Ovary (tissue), 9 donors: ENCODE measurements around the gene TP63. TPM values are rescaled to one million over a fixed set of nuclear protein-coding genes. Genes with fewer than 3 reads are reported as not detected.

Experiments
- DNase-seq, 5 donors: peaks; one replicate each; pipeline ENCODE4 v3.0.0-alpha.2; 2019 to 2020
- H3K27ac ChIP-seq, 2 donors: fragments of 200-600 bp; one replicate each; pipeline versions ENCODE4 v1.5.1 to v1.8.0; 2019 to 2022
- H3K27me3 ChIP-seq: fragments of 200-600 bp; one replicate; pipeline ENCODE4 v1.8.0; 2022
- H3K36me3 ChIP-seq: fragments of 200-600 bp; sonication (generic); one replicate; pipeline ENCODE4 v1.5.1; 2019
- H3K4me1 ChIP-seq: one replicate; pipeline ENCODE4 v1.8.1; 2013; ENCODE audit warnings: mild to moderate bottlenecking, moderate library complexity; ENCODE audit not compliant: insufficient read depth
- H3K4me3 ChIP-seq: fragments of 200-600 bp; sonication (generic); one replicate; pipeline ENCODE4 v1.5.1; 2017
- H3K9me3 ChIP-seq, 2 donors: fragments of 200-600 bp in 1 of 2; sonication (generic) in 1 of 2; one replicate each; pipeline versions ENCODE4 v1.5.1 to v1.8.1; 2013 to 2019; ENCODE audit warnings: mild to moderate bottlenecking in 1 of 2, moderate library complexity in 1 of 2
- EP300 ChIP-seq: sonication (generic); formaldehyde crosslinking; IDR thresholded peaks from one replicate; pipeline ENCODE4 v1.6.1; 2017; ENCODE audit warnings: antibody characterized with exemption
- POLR2A ChIP-seq: fragments of 450-650 bp; IDR thresholded peaks from one replicate; pipeline ENCODE4 v1.6.1; 2017; ENCODE audit warnings: antibody characterized with exemption, mild to moderate bottlenecking, moderate library complexity
- WGBS, 3 donors: extraction: QIAGEN DNeasy Blood & Tissue Kit in 1 of 3; methylation state at CpG; one replicate each; pipeline versions ENCODE4 v1.1.5 to v1.1.7; 2013 to 2017; 5-methylcytosine and 5-hydroxymethylcytosine counted together
- intact Hi-C, 4 donors: fragments of 100-400 bp; cut with DNase I; formaldehyde crosslinking; loops; one replicate each; pipeline versions ENCODE4 v1.11.0 to v1.15.1; 2022 to 2023
- polyA plus RNA-seq, 2 donors: library from polyadenylated mRNA; stranded (reverse); fragments of 200-250 nt in 1 of 2; fragments of 350-450 nt in 1 of 2; fragmentation: Illumina TruSeq in 1 of 2; extraction: RNeasy Lipid Tissue Mini Kit (QIAGEN cat#74804) in 1 of 2; gene quantifications; one replicate each; pipeline ENCODE4 v1.2.3, GENCODE V29; 2013 to 2014
- total RNA-seq, 7 donors: library from RNA; depleted of rRNA in 2 of 7; stranded (reverse); fragments of >200 nt in 2 of 7; fragmentation: NEBNext Ultra II Directional in 3 of 7; extraction: Animal tissue kit (Norgen Biotek cat#: 25700) in 3 of 7; gene quantifications; one replicate each; pipeline versions ENCODE4 v1.1.0 to v1.2.4, GENCODE V29; 2016 to 2023
- TF ChIP-seq, protein P1 (sequence below), 3 donors: fragments of 450-650 bp in 2 of 3; fragments of 200-600 bp in 1 of 3; IDR thresholded peaks; one replicate each; pipeline versions ENCODE4 v1.5.1 to v1.8.0; 2016 to 2022; ENCODE audit warnings: antibody characterized with exemption in 3 of 3, mild to moderate bottlenecking in 1 of 3
- donor health status: DM: no; HTN: no; CAD: no; lungs with moderate emphysema.
- donor health status: DM: no; HTN: no; CAD: no.
- donor health status: Bipolar disorder and iron deficiency.
- donor health status: DM: yes; HTN: yes; CAD: no.
- donor health status: DM: no; HTN: no; CAD: no.
- donor health status: DM: yes; HTN: yes; CAD: no.

Gene TP63
- total and polyA plus RNA-seq, 9 donors: 0.15 to 0.79 (median 0.22) TPM; not detected in 1

GRCh38 chr3:189869165-189869564 lies 238.0 kb downstream of the TP63 start:
- H3K27ac ChIP-seq: no peak overlapping the region
- no peaks in the 10 kb centered on the region for H3K36me3 ChIP-seq
- intact Hi-C loops: loop anchor here in 1 of 4 donors (5.0 kb wide), 1 partner anchor 1772 kb away; no protein-coding TSS in a partner anchor
- no peaks in the 10 kb centered on the region for H3K9me3 ChIP-seq
- WGBS, 3 donors: 87 to 95% (median 94%) methylated on average over 4 of the region's 4 CpGs
- DNase-seq: no peak
- no peaks in the 10 kb centered on the region for H3K4me1 ChIP-seq
- TF ChIP-seq, protein P1, sequence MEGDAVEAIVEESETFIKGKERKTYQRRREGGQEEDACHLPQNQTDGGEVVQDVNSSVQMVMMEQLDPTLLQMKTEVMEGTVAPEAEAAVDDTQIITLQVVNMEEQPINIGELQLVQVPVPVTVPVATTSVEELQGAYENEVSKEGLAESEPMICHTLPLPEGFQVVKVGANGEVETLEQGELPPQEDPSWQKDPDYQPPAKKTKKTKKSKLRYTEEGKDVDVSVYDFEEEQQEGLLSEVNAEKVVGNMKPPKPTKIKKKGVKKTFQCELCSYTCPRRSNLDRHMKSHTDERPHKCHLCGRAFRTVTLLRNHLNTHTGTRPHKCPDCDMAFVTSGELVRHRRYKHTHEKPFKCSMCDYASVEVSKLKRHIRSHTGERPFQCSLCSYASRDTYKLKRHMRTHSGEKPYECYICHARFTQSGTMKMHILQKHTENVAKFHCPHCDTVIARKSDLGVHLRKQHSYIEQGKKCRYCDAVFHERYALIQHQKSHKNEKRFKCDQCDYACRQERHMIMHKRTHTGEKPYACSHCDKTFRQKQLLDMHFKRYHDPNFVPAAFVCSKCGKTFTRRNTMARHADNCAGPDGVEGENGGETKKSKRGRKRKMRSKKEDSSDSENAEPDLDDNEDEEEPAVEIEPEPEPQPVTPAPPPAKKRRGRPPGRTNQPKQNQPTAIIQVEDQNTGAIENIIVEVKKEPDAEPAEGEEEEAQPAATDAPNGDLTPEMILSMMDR (IDR thresholded peaks at IDR 0.05): no peak
- no peak for TF ChIP-seq EP300
- no peak for TF ChIP-seq POLR2A
- H3K4me3 ChIP-seq: no peak overlapping the region
- H3K27me3 ChIP-seq: no peaks in the 10 kb centered on the region

DNA sequence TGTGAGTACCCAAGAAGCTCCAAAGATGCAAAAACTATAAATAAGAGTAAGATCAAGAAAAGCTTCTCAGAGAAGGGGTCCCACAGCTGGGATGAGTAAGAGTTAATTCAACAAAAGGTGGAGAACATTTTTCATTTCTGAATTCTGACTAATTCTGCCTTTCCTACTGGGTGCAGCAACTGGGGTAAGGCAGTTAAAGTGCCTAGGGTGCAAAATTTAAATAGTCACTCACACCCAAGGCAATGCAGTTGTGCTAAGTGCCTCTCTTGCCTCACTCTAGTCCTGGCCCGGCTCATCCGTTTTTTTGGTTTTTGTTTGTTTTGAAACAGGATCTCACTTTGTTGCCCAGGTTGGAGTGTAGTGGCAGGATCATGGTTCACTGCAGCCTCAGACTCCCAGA lies 240.2 kb downstream of the TP63 start:
- WGBS, 3 donors: 72 to 85% (median 78%) methylated on average over 2 of the region's 2 CpGs
- Histone ChIP-seq H3K4me1 (no peaks in the 10 kb centered on the region), H3K4me3 (no peak overlapping the region), H3K27ac (no peak overlapping the region), H3K27me3 (no peaks in the 10 kb centered on the region), H3K36me3 (no peaks in the 10 kb centered on the region), H3K9me3 (no peaks in the 10 kb centered on the region)
- DNase-seq: no peak
- intact Hi-C loops: no loop called here
- TF ChIP-seq, protein P1 (IDR thresholded peaks at IDR 0.05): no peak
- no peak for TF ChIP-seq EP300
- no peak for TF ChIP-seq POLR2A

- H3K4me3 ChIP-seq: no peak overlapping the region
- H3K4me1 ChIP-seq: no peaks in the 10 kb centered on the region
- WGBS, 3 donors: 50 to 73% (median 62%) methylated on average over 4 of the region's 4 CpGs
- no peaks in the 10 kb centered on the region for H3K9me3 ChIP-seq
- intact Hi-C loops: no loop called here
- no peak for DNase-seq
- TF ChIP-seq POLR2A (no peak), EP300 (no peak)
- TF ChIP-seq, protein P1 (IDR thresholded peaks at IDR 0.05): no peak
- no peak overlapping the region for H3K27ac ChIP-seq
- H3K27me3 ChIP-seq: no peaks in the 10 kb centered on the region
- H3K36me3 ChIP-seq: no peaks in the 10 kb centered on the region
Observed at GRCh38 chr3:189883113-189883753, 252.0 kb downstream of the TP63 start.

GRCh38 chr3:189890496-189890895 lies 259.3 kb downstream of the TP63 start:
- no peak for DNase-seq

More at GRCh38 chr3:189890496-189890895, 259.3 kb downstream of the TP63 start:
- TF ChIP-seq EP300: no peak
- TF ChIP-seq POLR2A: no peak
- TF ChIP-seq, protein P1 (IDR thresholded peaks at IDR 0.05): no peak
- H3K27me3 ChIP-seq: no peaks in the 10 kb centered on the region
- 76 to 78% (median 77%) methylated on average over 4 of the region's 4 CpGs for WGBS, 3 donors
- H3K4me1 ChIP-seq: no peaks in the 10 kb centered on the region
- intact Hi-C loops: no loop called here
- H3K27ac ChIP-seq: no peak overlapping the region
- H3K36me3 ChIP-seq: no peaks in the 10 kb centered on the region
- H3K4me3 ChIP-seq: no peak overlapping the region
- H3K9me3 ChIP-seq: no peaks in the 10 kb centered on the region
